Smooth muscle cell (in vitro differentiated cells): ENCODE data around the gene TATDN3. TPM values are rescaled to one million over a fixed set of nuclear protein-coding genes. Genes with fewer than 3 reads are reported as not detected.
"Not testable (repeated sequence)": the region's sequence is repeated elsewhere in the genome, so short reads cannot be mapped to it uniquely, and the experiment has no call there.

ENCODE experiments used
- DNase-seq: peaks from one replicate; lab custom pipeline; 2025; ENCODE audit not compliant: unreplicated experiment; lab: John Stamatoyannopoulos, UW
- H2AFZ ChIP-seq: fragments of 200-600 bp; sonication (generic); 2 replicates; pipeline ENCODE4 v1.6.0; 2016; ENCODE audit warnings: antibody characterized with exemption, low read depth, mild to moderate bottlenecking
- H3F3A ChIP-seq: fragments of 200-600 bp; sonication (generic); 2 replicates; pipeline ENCODE4 v1.6.0; 2017; ENCODE audit warnings: antibody characterized with exemption, low read depth
- H3K27ac ChIP-seq: fragments of 200-600 bp; sonication (generic); 2 replicates; pipeline ENCODE4 v1.5.1; 2016; ENCODE audit warnings: low read depth, mild to moderate bottlenecking
- H3K27me3 ChIP-seq: fragments of 200-600 bp; sonication (generic); 2 replicates; pipeline ENCODE4 v1.6.1; 2016; ENCODE audit warnings: low read depth, mild to moderate bottlenecking
- H3K36me3 ChIP-seq: fragments of 200-600 bp; sonication (generic); 2 replicates; pipeline ENCODE4 v1.5.1; 2016; ENCODE audit warnings: low read depth
- H3K4me1 ChIP-seq: fragments of 200-600 bp; sonication (generic); 2 replicates; pipeline ENCODE4 v1.5.1; 2016; ENCODE audit warnings: low read depth
- H3K4me2 ChIP-seq: fragments of 200-600 bp; sonication (generic); 2 replicates; pipeline ENCODE4 v1.6.0; 2016; ENCODE audit warnings: mild to moderate bottlenecking
- H3K4me3 ChIP-seq: fragments of 200-600 bp; sonication (generic); 2 replicates; pipeline ENCODE4 v1.5.1; 2016; ENCODE audit warnings: mild to moderate bottlenecking
- H3K79me2 ChIP-seq: fragments of 200-600 bp; sonication (generic); 2 replicates; pipeline ENCODE4 v1.6.0; 2016; ENCODE audit warnings: low read depth, mild to moderate bottlenecking
- H3K9ac ChIP-seq: fragments of 200-600 bp; sonication (generic); 2 replicates; pipeline ENCODE4 v1.6.0; 2016; ENCODE audit warnings: low read depth
- H3K9me3 ChIP-seq: fragments of 200-600 bp; sonication (generic); replicated peaks from 2 replicates; pipeline ENCODE4 v1.5.1; 2016; ENCODE audit warnings: low read depth
- H4K20me1 ChIP-seq: fragments of 200-600 bp; sonication (generic); 2 replicates; pipeline ENCODE4 v1.6.0; 2016; ENCODE audit warnings: low read depth
- CTCF ChIP-seq: fragments of 200-600 bp; sonication (generic); IDR thresholded peaks from 2 replicates; pipeline ENCODE4 v1.5.1; 2017; ENCODE audit warnings: borderline replicate concordance, mild to moderate bottlenecking, antibody characterized with exemption; ENCODE audit not compliant: insufficient read depth, poor library complexity, severe bottlenecking
- WGBS: methylation state at CpG from one replicate; pipeline ENCODE4 v1.1.7; 2016; ENCODE audit warnings: low lambda C conversion rate; 5-methylcytosine and 5-hydroxymethylcytosine counted together
- polyA plus RNA-seq: library from polyadenylated mRNA; unstranded; fragments of >200 nt; fragmentation: Nextera tagmentation; extraction: Ambion mirVana; gene quantifications from 2 replicates; pipeline ENCODE4 v1.2.1, GENCODE V29; 2016
- total RNA-seq: library from RNA; depleted of rRNA; stranded (reverse); fragments of >200 nt; gene quantifications from 2 replicates; pipeline ENCODE4 v1.2.3, GENCODE V29; 2014

Gene TATDN3
- total and polyA plus RNA-seq, 2 experiments from 2014 or later = 14.3 to 46.7 TPM

- Histone ChIP-seq H3K27ac (no peak overlapping the region), H3K4me2 (no peak overlapping the region), H2AFZ (no peak overlapping the region), H3K9ac (no peak overlapping the region), H3K4me3 (no peak overlapping the region), H3K9me3 (no peaks in the 10 kb centered on the region), H4K20me1 (no peaks in the 10 kb centered on the region), H3K4me1 (no peaks in the 10 kb centered on the region), H3F3A (no peaks in the 10 kb centered on the region), H3K27me3 (no peaks in the 10 kb centered on the region), H3K79me2 (no peaks in the 10 kb centered on the region), H3K36me3 (no peaks in the 10 kb centered on the region)
- WGBS = 74% methylated on average over 5 of the region's 5 CpGs
- no peak for TF ChIP-seq CTCF
- no peak for DNase-seq
Measured at GRCh38 chr1:212827831-212828278, 36.2 kb downstream of the TATDN3 start.

GRCh38 chr1:212828395-212828794 lies 36.7 kb downstream of the TATDN3 start:
- no peak overlapping the region for H3K27ac ChIP-seq
- 89% methylated on average over 2 of the region's 2 CpGs for whole genome bisulfite sequencing
- DNase-seq = no peak
- H2AFZ ChIP-seq = no peak overlapping the region
- no peaks in the 10 kb centered on the region for H3K36me3 ChIP-seq
- no peak overlapping the region for H3K4me2 ChIP-seq
- H3K4me1 ChIP-seq = no peaks in the 10 kb centered on the region
- H3K27me3 ChIP-seq = no peaks in the 10 kb centered on the region
- TF ChIP-seq CTCF = no peak
- H3K4me3 ChIP-seq = no peak overlapping the region
- no peaks in the 10 kb centered on the region for H3F3A ChIP-seq
- H3K9me3 ChIP-seq = no peaks in the 10 kb centered on the region
- no peak overlapping the region for H3K9ac ChIP-seq
- no peaks in the 10 kb centered on the region for H4K20me1 ChIP-seq
- no peaks in the 10 kb centered on the region for H3K79me2 ChIP-seq

- H3K4me2 ChIP-seq, H3K9me3 ChIP-seq: not testable (repeated sequence)
- 76% methylated on average over 8 of the region's 8 CpGs for WGBS
Measured at GRCh38 chr1:212833211-212834207, 41.8 kb downstream of the TATDN3 start.

GRCh38 chr1:212838145-212838544 lies 46.5 kb downstream of the TATDN3 start:
- no peaks in the 10 kb centered on the region for H3K36me3 ChIP-seq
- DNase-seq = no peak
- no peak overlapping the region for H3K4me3 ChIP-seq
- H3F3A ChIP-seq = no peaks in the 10 kb centered on the region
- no peak overlapping the region for H3K4me2 ChIP-seq
- H3K9me3 ChIP-seq = no peaks in the 10 kb centered on the region
- no peak overlapping the region for H3K27ac ChIP-seq
- TF ChIP-seq CTCF = no peak
- H3K27me3 ChIP-seq = no peaks in the 10 kb centered on the region
- H4K20me1 ChIP-seq = no peaks in the 10 kb centered on the region
- H3K79me2 ChIP-seq = no peaks in the 10 kb centered on the region
- H3K9ac ChIP-seq = no peak overlapping the region
- no peaks in the 10 kb centered on the region for H3K4me1 ChIP-seq
- 90% methylated on average over 5 of the region's 5 CpGs for whole genome bisulfite sequencing
- H2AFZ ChIP-seq = no peak overlapping the region

More at GRCh38 chr1:212833211-212834207, 41.8 kb downstream of the TATDN3 start:
- H3F3A ChIP-seq, H3K4me1 ChIP-seq, H3K9ac ChIP-seq, H2AFZ ChIP-seq, H3K36me3 ChIP-seq, H4K20me1 ChIP-seq, DNase-seq, H3K4me3 ChIP-seq, H3K27me3 ChIP-seq, H3K27ac ChIP-seq, H3K79me2 ChIP-seq: not testable (repeated sequence)

- H2AFZ ChIP-seq, H3K36me3 ChIP-seq, H3F3A ChIP-seq, H3K4me1 ChIP-seq, H3K4me3 ChIP-seq, H3K27me3 ChIP-seq, DNase-seq, H3K4me2 ChIP-seq, H4K20me1 ChIP-seq, H3K9ac ChIP-seq, H3K27ac ChIP-seq, H3K79me2 ChIP-seq, H3K9me3 ChIP-seq: not testable (repeated sequence)
- 82% methylated on average over 3 of the region's 3 CpGs for WGBS
Measured at GRCh38 chr1:212844521-212844920, 52.8 kb downstream of the TATDN3 start.
